Uterus (tissue), 4 donors: ENCODE measurements around the gene KRT6C. TPM values are rescaled to one million over a fixed set of nuclear protein-coding genes. Genes with fewer than 3 reads are reported as not detected.

ENCODE experiments used
- DNase-seq, 2 donors: peaks; one replicate each; pipeline ENCODE4 v3.0.0-alpha.2; 2019 to 2020
- H3K27ac ChIP-seq, 2 donors: fragments of 200-600 bp; sonication (generic); 1 replicate in 1 of 2; 2 replicates in 1 of 2; pipeline ENCODE4 v1.5.1; 2016 to 2018
- H3K27me3 ChIP-seq, 2 donors: fragments of 200-600 bp; sonication (generic); one replicate each; pipeline ENCODE4 v1.5.1; 2018 to 2019; ENCODE audit warnings: control low read depth in 1 of 2
- H3K36me3 ChIP-seq, 2 donors: fragments of 200-600 bp; sonication (generic); one replicate each; pipeline ENCODE4 v1.5.1; 2019; ENCODE audit warnings: control low read depth in 1 of 2
- H3K4me1 ChIP-seq, 2 donors: fragments of 200-600 bp; sonication (generic); one replicate each; pipeline ENCODE4 v1.5.1; 2018 to 2019; ENCODE audit warnings: control low read depth in 1 of 2
- H3K4me3 ChIP-seq, 2 donors: fragments of 200-600 bp; sonication (generic); 1 replicate in 1 of 2; 2 replicates in 1 of 2; pipeline ENCODE4 v1.5.1; 2018 to 2019; ENCODE audit warnings: mild to moderate bottlenecking in 1 of 2
- H3K9me3 ChIP-seq, 2 donors: fragments of 200-600 bp; sonication (generic); one replicate each; pipeline ENCODE4 v1.5.1; 2019; ENCODE audit warnings: control low read depth in 1 of 2
- POLR2A ChIP-seq, 2 donors: fragments of 450-650 bp; IDR thresholded peaks; one replicate each; pipeline ENCODE4 v1.6.1; 2016; ENCODE audit warnings: antibody characterized with exemption in 2 of 2, mild to moderate bottlenecking in 1 of 2, moderate library complexity in 1 of 2
- intact Hi-C: fragments of 100-400 bp; cut with DNase I; formaldehyde crosslinking; loops from one replicate; pipeline ENCODE4 v1.15.1; 2023; ENCODE audit warnings: low total_unique reads
- total RNA-seq, 4 donors: library from RNA; depleted of rRNA in 3 of 4; stranded (reverse); fragments of >200 nt in 3 of 4; gene quantifications; one replicate each; pipeline versions ENCODE4 v1.1.0 to v1.2.4, GENCODE V29; 2014 to 2023
- TF ChIP-seq, protein P1 (sequence below), 4 experiments: fragments of 200-600 bp in 2 of 4; fragments of 450-650 bp in 2 of 4; sonication (generic) in 2 of 4; IDR thresholded peaks; one replicate each; pipeline ENCODE4 v1.5.1; 2016 to 2019; ENCODE audit warnings: antibody characterized with exemption in 4 of 4, mild to moderate bottlenecking in 2 of 4, moderate library complexity in 1 of 4
- donor health status: DM: yes; HTN: yes; CAD: no.

Gene KRT6C
- total RNA-seq, result under 1 TPM in 2 of 4 donors, not detected in 2; 0.14 to 0.34 TPM

DNA sequence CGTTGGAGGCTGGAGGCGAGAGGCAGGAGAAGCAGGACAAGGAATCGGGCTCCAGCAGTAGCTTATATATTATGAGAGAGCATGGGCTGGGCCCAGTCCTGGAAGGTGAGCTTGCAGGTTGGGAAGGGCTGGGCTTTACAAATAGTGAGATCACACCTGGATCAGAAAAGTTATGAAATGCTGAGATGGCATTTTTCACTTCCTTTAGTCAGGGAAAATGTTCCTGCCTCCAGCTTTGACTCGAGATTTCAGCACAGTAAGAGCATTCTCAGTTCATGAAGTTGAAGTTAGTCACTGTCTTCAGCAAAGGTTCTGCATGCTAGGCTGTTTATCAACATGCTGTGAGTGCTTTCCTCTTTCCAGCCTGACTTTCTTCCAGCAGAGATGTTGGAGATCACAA is at the start of gene KRT6C:
Gene KRT6C (minus strand): TSS at position 38 of the 400 bp plus-strand sequence. CDS start 68 bp downstream, outside the sequence.
- TF ChIP-seq POLR2A (IDR thresholded peaks at IDR 0.05), result no peak
- TF ChIP-seq, protein P1, sequence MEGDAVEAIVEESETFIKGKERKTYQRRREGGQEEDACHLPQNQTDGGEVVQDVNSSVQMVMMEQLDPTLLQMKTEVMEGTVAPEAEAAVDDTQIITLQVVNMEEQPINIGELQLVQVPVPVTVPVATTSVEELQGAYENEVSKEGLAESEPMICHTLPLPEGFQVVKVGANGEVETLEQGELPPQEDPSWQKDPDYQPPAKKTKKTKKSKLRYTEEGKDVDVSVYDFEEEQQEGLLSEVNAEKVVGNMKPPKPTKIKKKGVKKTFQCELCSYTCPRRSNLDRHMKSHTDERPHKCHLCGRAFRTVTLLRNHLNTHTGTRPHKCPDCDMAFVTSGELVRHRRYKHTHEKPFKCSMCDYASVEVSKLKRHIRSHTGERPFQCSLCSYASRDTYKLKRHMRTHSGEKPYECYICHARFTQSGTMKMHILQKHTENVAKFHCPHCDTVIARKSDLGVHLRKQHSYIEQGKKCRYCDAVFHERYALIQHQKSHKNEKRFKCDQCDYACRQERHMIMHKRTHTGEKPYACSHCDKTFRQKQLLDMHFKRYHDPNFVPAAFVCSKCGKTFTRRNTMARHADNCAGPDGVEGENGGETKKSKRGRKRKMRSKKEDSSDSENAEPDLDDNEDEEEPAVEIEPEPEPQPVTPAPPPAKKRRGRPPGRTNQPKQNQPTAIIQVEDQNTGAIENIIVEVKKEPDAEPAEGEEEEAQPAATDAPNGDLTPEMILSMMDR (IDR thresholded peaks at IDR 0.05), result no peak

DNA sequence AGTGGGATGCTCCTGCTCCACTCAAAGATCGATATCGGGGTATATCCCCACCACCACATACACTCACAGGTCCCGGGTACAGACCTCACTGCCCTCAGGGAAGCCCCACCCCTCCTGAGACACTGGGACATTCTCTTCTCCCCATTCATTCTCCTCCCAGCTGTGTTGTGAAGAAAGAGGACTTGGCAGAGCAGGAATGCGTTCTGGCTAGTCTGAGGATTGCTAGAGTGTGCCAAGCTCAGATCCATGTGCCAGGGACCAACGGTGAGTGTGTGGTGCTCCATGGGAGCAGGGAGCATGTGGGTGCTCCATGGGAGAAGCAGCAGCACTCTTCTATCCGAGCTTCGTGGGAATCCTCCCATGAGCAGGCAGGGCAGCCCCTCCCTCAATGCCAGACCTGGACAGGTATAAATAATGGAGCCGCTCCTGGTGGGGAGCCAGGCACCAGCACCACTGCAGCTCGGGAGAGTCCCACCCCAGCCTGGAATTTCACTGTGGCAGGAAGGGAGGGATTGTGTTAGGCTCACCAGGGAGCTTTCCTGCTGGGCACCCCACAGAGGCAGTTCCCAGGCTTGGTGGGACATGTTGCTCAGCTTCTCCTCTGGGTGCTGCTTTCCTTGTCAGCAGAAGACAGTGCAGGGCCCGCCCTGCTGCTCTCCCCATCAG is 48.9 kb upstream of the KRT6C start:
- no peak for TF ChIP-seq POLR2A (IDR thresholded peaks at IDR 0.05)
- TF ChIP-seq, protein P1 (IDR thresholded peaks at IDR 0.05), result no peak
- Histone ChIP-seq H3K4me3 (no peak overlapping the region), H3K36me3 (no peaks in the 10 kb centered on the region), H3K9me3 (no peaks in the 10 kb centered on the region), H3K4me1 (no peaks in the 10 kb centered on the region), H3K27me3 (no peaks in the 10 kb centered on the region), H3K27ac (no peak overlapping the region)
- DNase-seq, result no peak
- intact Hi-C loops, result no loop called here

More for the DNA sequence above, at the start of gene KRT6C:
- no peak for DNase-seq
- intact Hi-C loops, result no loop called here
- Histone ChIP-seq H3K36me3 (no peaks in the 10 kb centered on the region), H3K27me3 (no peaks in the 10 kb centered on the region), H3K9me3 (no peaks in the 10 kb centered on the region), H3K27ac (no peak within 1 kb of the TSS), H3K4me3 (no peak within 1 kb of the TSS), H3K4me1 (no peaks in the 10 kb centered on the region)

DNA sequence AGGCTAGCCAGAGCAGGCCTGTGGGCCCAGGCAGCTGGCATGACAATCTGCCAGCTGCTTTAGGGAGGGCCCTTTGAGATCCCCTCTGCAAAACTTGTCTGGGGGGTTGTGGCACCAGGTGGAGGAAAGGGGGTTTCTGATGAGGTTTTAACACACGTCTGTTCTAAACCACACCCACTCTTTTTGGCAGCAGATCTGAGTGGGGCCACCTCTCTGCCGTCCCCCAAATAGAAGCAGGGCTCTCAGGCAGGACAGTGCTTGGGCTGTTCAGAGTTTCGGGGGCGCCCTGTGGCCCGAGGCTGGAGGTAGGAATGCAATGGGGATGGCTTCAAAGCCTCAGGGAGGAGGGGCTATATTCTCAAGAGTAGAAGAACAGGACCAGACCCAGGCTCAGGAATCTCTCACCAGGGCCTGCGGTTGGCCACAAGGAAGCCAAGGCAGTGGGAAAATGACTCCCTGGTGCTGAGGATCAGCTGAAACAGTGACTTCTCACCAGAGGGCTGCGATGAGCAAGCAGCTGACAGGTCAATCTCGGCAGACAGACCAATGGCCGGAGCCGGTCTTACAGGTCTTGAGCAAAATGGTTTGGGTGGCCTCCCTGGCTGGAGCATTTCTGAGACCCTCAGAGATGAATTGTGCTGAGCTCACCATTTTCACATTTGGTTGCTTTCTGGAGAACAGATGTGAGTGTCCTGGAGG is 48.1 kb upstream of the KRT6C start:
- Histone ChIP-seq H3K27ac (no peak overlapping the region), H3K27me3 (no peaks in the 10 kb centered on the region), H3K4me3 (no peak overlapping the region), H3K36me3 (no peaks in the 10 kb centered on the region), H3K4me1 (no peaks in the 10 kb centered on the region), H3K9me3 (no peaks in the 10 kb centered on the region)
- intact Hi-C loops, result no loop called here
- no peak for TF ChIP-seq POLR2A (IDR thresholded peaks at IDR 0.05)
- TF ChIP-seq, protein P1 (IDR thresholded peaks at IDR 0.05), result no peak
- DNase-seq, result no peak

DNA sequence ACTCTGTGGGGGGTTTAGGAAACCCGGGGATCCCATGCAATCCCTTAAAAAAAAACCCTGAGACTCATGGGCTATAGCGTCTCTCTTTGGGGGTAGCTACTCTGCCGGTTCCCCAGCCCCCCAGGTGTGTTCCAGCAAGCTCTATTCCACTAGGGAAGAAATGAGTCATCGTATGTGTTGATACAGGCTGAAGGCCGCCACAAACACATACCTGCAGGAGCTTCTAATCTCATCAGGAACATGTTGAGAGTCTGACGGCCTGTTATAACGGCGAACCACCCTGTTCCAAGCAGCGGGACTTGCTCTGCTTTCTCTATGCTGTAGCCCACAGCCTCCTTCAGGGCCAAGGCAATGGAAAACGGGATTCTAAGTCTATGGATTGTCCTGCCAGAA is 47.6 kb upstream of the KRT6C start:
- no peak for TF ChIP-seq POLR2A (IDR thresholded peaks at IDR 0.05)
- TF ChIP-seq, protein P1 (IDR thresholded peaks at IDR 0.05), result no peak
- no peak for DNase-seq
- no peak overlapping the region for H3K27ac ChIP-seq
- H3K36me3 ChIP-seq, result no peaks in the 10 kb centered on the region
- H3K4me3 ChIP-seq, result no peak overlapping the region
- H3K27me3 ChIP-seq, result no peaks in the 10 kb centered on the region
- intact Hi-C loops, result no loop called here
- H3K9me3 ChIP-seq, result no peaks in the 10 kb centered on the region
- no peaks in the 10 kb centered on the region for H3K4me1 ChIP-seq
